Esophagus squamous epithelium (tissue), 5 donors: Measurements from ENCODE around the gene IKBKG. TPM values are rescaled to one million over a fixed set of nuclear protein-coding genes. Genes with fewer than 3 reads are reported as not detected.

Experiments used
- DNase-seq: peaks from one replicate; lab custom pipeline; 2025; lab: John Stamatoyannopoulos, UW
- H3K27ac ChIP-seq, 4 donors: fragments of 200-600 bp; sonication (generic); one replicate each; pipeline ENCODE4 v1.5.1; 2016 to 2019; ENCODE audit warnings: mild to moderate bottlenecking in 1 of 4
- H3K27me3 ChIP-seq, 4 donors: fragments of 200-600 bp; sonication (generic); 1 replicate in 3 of 4; 2 replicates in 1 of 4; pipeline versions ENCODE4 v1.5.1 to v1.6.0; 2017 to 2021; ENCODE audit warnings: antibody characterized with exemption in 1 of 4
- H3K36me3 ChIP-seq, 3 donors: fragments of 200-600 bp; sonication (generic); one replicate each; pipeline ENCODE4 v1.5.1; 2016 to 2019
- H3K4me1 ChIP-seq, 3 donors: fragments of 200-600 bp; sonication (generic); one replicate each; pipeline ENCODE4 v1.5.1; 2017 to 2019
- H3K4me3 ChIP-seq, 4 donors: fragments of 200-600 bp; sonication (generic); 1 replicate in 3 of 4; 2 replicates in 1 of 4; pipeline ENCODE4 v1.5.1; 2016 to 2019; ENCODE audit warnings: mild to moderate bottlenecking in 2 of 4, moderate library complexity in 1 of 4
- H3K9me3 ChIP-seq, 3 donors: fragments of 200-600 bp; sonication (generic); one replicate each; pipeline ENCODE4 v1.5.1; 2016 to 2019
- CTCF ChIP-seq, 6 experiments: fragments of 450-650 bp in 4 of 6; fragments of 200-600 bp in 2 of 6; sonication (generic) in 2 of 6; IDR thresholded peaks; one replicate each; pipeline ENCODE4 v1.5.1; 2016 to 2019; ENCODE audit warnings: antibody characterized with exemption in 6 of 6, mild to moderate bottlenecking in 4 of 6, moderate library complexity in 4 of 6
- POLR2A ChIP-seq, 4 donors: fragments of 450-650 bp; IDR thresholded peaks; one replicate each; pipeline ENCODE4 v1.6.1; 2017; ENCODE audit warnings: antibody characterized with exemption in 4 of 4, mild to moderate bottlenecking in 4 of 4, moderate library complexity in 3 of 4
- WGBS, 2 donors: methylation state at CpG; one replicate each; pipeline ENCODE4 v1.1.5; 2018; 5-methylcytosine and 5-hydroxymethylcytosine counted together
- intact Hi-C: fragments of 100-400 bp; cut with DNase I; formaldehyde crosslinking; loops from one replicate; pipeline ENCODE4 v1.15.0; 2022
- total RNA-seq, 4 donors: library from RNA; depleted of rRNA; stranded (reverse); fragments of >200 nt; gene quantifications; one replicate each; pipeline ENCODE4 v1.1.0, GENCODE V29; 2016
- donor health status: DM: yes; HTN: yes; CAD: no.

Gene IKBKG
- total RNA-seq, 4 donors from 2014 or later: 9.9 to 14.7 (median 12.6) TPM

GRCh38 chrX:154541589-154541895, 5.9 kb upstream of the IKBKG start:
- WGBS, 2 donors: 36 to 40% methylated on average over 2 of the region's 5 CpGs
- Histone ChIP-seq H3K27ac (peak overlapping the region; percentile 86 to 91 (median 88)), H3K4me3 (peak overlapping the region in 1 of 4 donors; percentile 34), H3K4me1 (peaks cover 21 to 64% (median 27%) of the 10 kb centered on the region in 3 donors), H3K9me3 (no peaks in the 10 kb centered on the region), H3K27me3 (no peaks in the 10 kb centered on the region), H3K36me3 (peaks cover 0 to 4% (median 0%) of the 10 kb centered on the region in 3 donors)
- DNase-seq: no peak
- TF ChIP-seq POLR2A (IDR thresholded peaks at IDR 0.05): no peak
- TF ChIP-seq CTCF (IDR thresholded peaks at IDR 0.05): no peak
- intact Hi-C loops: no loop called here

- Histone ChIP-seq H3K36me3 (peaks cover 0 to 4% (median 0%) of the 10 kb centered on the region in 3 donors), H3K9me3 (no peaks in the 10 kb centered on the region), H3K4me3 (peak overlapping the region in 2 of 4 donors; percentile 7 to 34), H3K4me1 (peaks cover 21 to 64% (median 27%) of the 10 kb centered on the region in 3 donors), H3K27ac (peak overlapping the region; percentile 86 to 91 (median 88)), H3K27me3 (no peaks in the 10 kb centered on the region)
- intact Hi-C loops: no loop called here
- DNase-seq: no peak
- no peak for TF ChIP-seq POLR2A (IDR thresholded peaks at IDR 0.05)
- no peak for TF ChIP-seq CTCF (IDR thresholded peaks at IDR 0.05)
- 38% methylated on average over 11 of the region's 12 CpGs; no CpG with 5 or more reads in 1 of the 2 donors for WGBS, 2 donors
Observed at GRCh38 chrX:154541896-154542722, 5.3 kb upstream of the IKBKG start.

DNA sequence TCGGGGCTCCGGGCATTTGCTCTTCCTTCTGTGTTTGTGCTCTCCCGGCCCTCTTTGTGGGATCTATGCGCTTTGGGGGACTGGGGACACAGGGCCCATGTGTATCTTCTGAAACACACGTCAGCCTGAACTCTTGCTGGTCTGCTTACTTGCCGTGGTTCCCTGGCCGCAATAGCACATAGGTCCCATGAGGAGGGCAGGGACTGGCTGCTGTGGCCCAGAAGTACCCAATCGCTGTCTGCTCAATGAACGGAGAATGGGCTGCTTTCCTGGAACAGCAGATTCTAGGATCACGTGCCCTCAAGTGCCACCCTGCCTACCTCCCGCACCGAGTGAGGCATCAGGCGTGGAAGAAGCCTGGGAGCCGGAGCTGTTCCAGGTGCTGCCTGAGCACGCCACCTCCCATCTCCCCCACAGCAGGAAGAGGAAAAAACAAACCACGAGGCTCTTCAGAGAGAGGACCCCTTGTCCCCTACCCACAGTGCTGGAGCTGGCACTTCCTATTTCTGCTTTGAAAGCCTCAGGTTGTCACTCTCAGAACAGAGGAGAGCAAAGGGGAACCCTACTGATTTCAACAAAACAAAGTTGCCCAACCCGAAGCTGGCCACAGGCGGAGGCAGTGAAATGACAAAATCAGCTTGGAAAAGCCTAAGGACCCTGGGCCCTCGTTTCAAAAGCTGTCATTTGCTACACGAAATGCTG, 4.5 kb upstream of the IKBKG start:
- intact Hi-C loops: no loop called here
- TF ChIP-seq CTCF (IDR thresholded peaks at IDR 0.05): no peak
- TF ChIP-seq POLR2A (IDR thresholded peaks at IDR 0.05): no peak
- Histone ChIP-seq H3K36me3 (peaks cover 0 to 4% (median 0%) of the 10 kb centered on the region in 3 donors), H3K27ac (peak overlapping the region; percentile 86 to 91 (median 88)), H3K27me3 (no peaks in the 10 kb centered on the region), H3K9me3 (no peaks in the 10 kb centered on the region), H3K4me3 (peak overlapping the region in 2 of 4 donors; percentile 7 to 34), H3K4me1 (peaks cover 21 to 64% (median 27%) of the 10 kb centered on the region in 3 donors)
- WGBS, 2 donors: 47 to 50% methylated on average over 4 to 16 of the region's 20 CpGs
- DNase-seq: no peak

GRCh38 chrX:154545673-154546274, 1.6 kb upstream of the IKBKG start:
- DNase-seq: no peak
- H3K4me3 ChIP-seq: peak overlapping the region; percentile 52 to 75 (median 66)
- H3K9me3 ChIP-seq: no peaks in the 10 kb centered on the region
- H3K36me3 ChIP-seq: peaks cover 0 to 4% (median 0%) of the 10 kb centered on the region in 3 donors
- peak overlapping the region in 2 of 4 donors; percentile 87 to 88 for H3K27ac ChIP-seq
- WGBS, 2 donors: 76 to 88% methylated on average over 8 to 16 of the region's 17 CpGs
- H3K4me1 ChIP-seq: peaks cover 21 to 85% (median 21%) of the 10 kb centered on the region in 3 donors
- intact Hi-C loops: no loop called here
- H3K27me3 ChIP-seq: no peaks in the 10 kb centered on the region
- TF ChIP-seq CTCF (IDR thresholded peaks at IDR 0.05): no peak
- no peak for TF ChIP-seq POLR2A (IDR thresholded peaks at IDR 0.05)
